ENCODE measurements around the gene TMEFF2.

Gene TMEFF2

GRCh38 chr2:192155511-192156118 lies 39.1 kb downstream of the TMEFF2 start:
- no peak for TF ChIP-seq CTCF (IDR thresholded peaks at IDR 0.05)

GRCh38 chr2:192153561-192153960 lies 41.2 kb downstream of the TMEFF2 start:
- TF ChIP-seq CTCF (IDR thresholded peaks at IDR 0.05), result no peak

GRCh38 chr2:192151853-192152252 lies 42.9 kb downstream of the TMEFF2 start:
- no peak for TF ChIP-seq CTCF (IDR thresholded peaks at IDR 0.05)

- no peak for TF ChIP-seq CTCF (IDR thresholded peaks at IDR 0.05)
Measured at GRCh38 chr2:192150166-192150565, 44.6 kb downstream of the TMEFF2 start.

- TF ChIP-seq CTCF (IDR thresholded peaks at IDR 0.05), result no peak
Measured at GRCh38 chr2:192148620-192149321, 46.0 kb downstream of the TMEFF2 start.

GRCh38 chr2:192148241-192148619 lies 46.5 kb downstream of the TMEFF2 start:
- no peak for TF ChIP-seq CTCF (IDR thresholded peaks at IDR 0.05)

GRCh38 chr2:192146069-192147015 lies 48.4 kb downstream of the TMEFF2 start:
- no peak for TF ChIP-seq CTCF (IDR thresholded peaks at IDR 0.05)

Data from LNCAP (cell line).